HepG2 (cell line): ENCODE measurements around the gene TFDP1. TPM values are rescaled to one million over a fixed set of nuclear protein-coding genes. Genes with fewer than 3 reads are reported as not detected.

ENCODE experiments used
- ATAC-seq: fragments of 200-7000 bp; cut with Tn5 transposase; 3 replicates; pipeline ENCODE4 v1.9.1; 2020; ENCODE audit warnings: mild to moderate bottlenecking, moderate library complexity
- BruUV-seq: library from RNA; stranded (reverse); fragments of 400-500 nt; replicated peaks from 2 replicates; lab custom pipeline; 2021; lab: Mats Ljungman, UMichigan
- CTCF ChIA-PET: fragments of 300-600 bp; formaldehyde crosslinking; extraction: SDS; loops from one replicate; lab custom pipeline; 2021; ENCODE audit warnings: low total read pairs, inconsistent platforms, low intra/inter-chr PET ratio; lab: Yijun Ruan, JAX
- POLR2A ChIA-PET: fragments of 350-600 bp; sonication (Branson Sonifier 250); formaldehyde crosslinking; loops from one replicate; lab custom pipeline; 2020; ENCODE audit warnings: antibody characterized with exemption, inconsistent platforms; lab: Yijun Ruan, JAX
- DNase-seq: peaks from one replicate; pipeline ENCODE4 v3.0.0-alpha.2; 2015; ENCODE audit warnings: low spot score
- FAIRE-seq: peaks from 3 replicates; lab custom pipeline; 2011; peaks lifted over from hg19 to GRCh38; lab: Jason Lieb, UNC
- H2AFZ ChIP-seq: one replicate; pipeline ENCODE4 v1.6.1; 2011; ENCODE audit warnings: low read length, inconsistent platforms
- H3K27ac ChIP-seq: fragments of 300-600 bp; 3 replicates; pipeline ENCODE4 v1.8.0; 2011; ENCODE audit warnings: mixed run types, mild to moderate bottlenecking, mixed read lengths, low read length, inconsistent platforms; ENCODE audit not compliant: insufficient read depth; ENCODE audit errors: extremely low read length
- H3K27me3 ChIP-seq, 2 experiments: fragments of 200-600 bp in 1 of 2; 2 replicates in 1 of 2; 3 replicates in 1 of 2; pipeline versions ENCODE4 v1.6.0 to v1.8.0; 2011; ENCODE audit warnings: low read length in 2 of 2, mild to moderate bottlenecking in 2 of 2, moderate library complexity in 2 of 2, inconsistent platforms in 1 of 2; ENCODE audit not compliant: insufficient read depth in 2 of 2, control insufficient read depth in 1 of 2
- H3K36me3 ChIP-seq, 2 experiments: fragments of 200-600 bp in 1 of 2; replicated peaks in 1 of 2; 2 replicates in 1 of 2; 3 replicates in 1 of 2; pipeline versions ENCODE4 v1.5.1 to v1.8.0; 2011; ENCODE audit warnings: low read length in 2 of 2, inconsistent platforms in 1 of 2; ENCODE audit not compliant: insufficient read depth in 2 of 2, control insufficient read depth in 1 of 2
- H3K4me1 ChIP-seq: 2 replicates; pipeline ENCODE4 v1.5.1; 2012; ENCODE audit warnings: low read length, inconsistent platforms; ENCODE audit not compliant: insufficient read depth
- H3K4me2 ChIP-seq: 2 replicates; pipeline ENCODE4 v1.6.0; 2011; ENCODE audit warnings: low read depth, low read length, inconsistent platforms
- H3K4me3 ChIP-seq, 3 experiments: fragments of 200-600 bp in 1 of 3; sonication (generic), shearing (Covaris generic) in 1 of 3; replicated peaks in 1 of 3; 2 replicates each; pipeline ENCODE4 v1.5.1; 2011 to 2016; ENCODE audit warnings: low read length in 3 of 3, inconsistent platforms in 2 of 3, low read depth in 2 of 3, mild to moderate bottlenecking in 2 of 3, control low read depth in 1 of 3, mixed read lengths in 1 of 3; ENCODE audit not compliant: insufficient read depth in 1 of 3
- H3K79me2 ChIP-seq: one replicate; pipeline ENCODE4 v1.6.1; 2011; ENCODE audit warnings: low read length, inconsistent platforms; ENCODE audit not compliant: insufficient read depth
- H3K9ac ChIP-seq: 2 replicates; pipeline ENCODE4 v1.6.0; 2011; ENCODE audit warnings: mild to moderate bottlenecking, low read depth, low read length, inconsistent platforms; ENCODE audit not compliant: insufficient read depth
- H3K9me3 ChIP-seq: 2 replicates; pipeline ENCODE4 v1.5.1; 2012; ENCODE audit warnings: mild to moderate bottlenecking, low read length
- H4K20me1 ChIP-seq: 2 replicates; pipeline ENCODE4 v1.6.0; 2011; ENCODE audit warnings: inconsistent platforms, mild to moderate bottlenecking, low read length, moderate library complexity; ENCODE audit not compliant: insufficient read depth
- GPBP1L1 ChIP-seq: sonication (generic); formaldehyde crosslinking; IDR thresholded peaks from 2 replicates; pipeline ENCODE4 v1.5.0; 2020; ENCODE audit warnings: mild to moderate bottlenecking, missing genetic modification reagents
- MTERF4 ChIP-seq: sonication (generic); formaldehyde crosslinking; IDR thresholded peaks from 2 replicates; pipeline ENCODE4 v1.8.0; 2023; ENCODE audit warnings: mild to moderate bottlenecking, missing genetic modification reagents
- NFE2L1 ChIP-seq: sonication (generic); formaldehyde crosslinking; IDR thresholded peaks from 2 replicates; pipeline ENCODE4 v1.4.0; 2020; ENCODE audit warnings: missing genetic modification reagents, mild to moderate bottlenecking, borderline replicate concordance
- RARG ChIP-seq: sonication (generic); formaldehyde crosslinking; IDR thresholded peaks from 2 replicates; pipeline ENCODE4 v1.4.0; 2020; ENCODE audit warnings: low read depth, mild to moderate bottlenecking, missing genetic modification reagents
- SIX4 ChIP-seq: sonication (generic); formaldehyde crosslinking; IDR thresholded peaks from 2 replicates; pipeline ENCODE4 v1.4.0; 2020; ENCODE audit warnings: missing genetic modification reagents
- ZNF281 ChIP-seq: sonication (generic); formaldehyde crosslinking; IDR thresholded peaks from 2 replicates; pipeline ENCODE4 v1.4.0; 2020; ENCODE audit warnings: missing genetic modification reagents, borderline replicate concordance
- ZNF503 ChIP-seq: sonication (generic); formaldehyde crosslinking; IDR thresholded peaks from 2 replicates; pipeline ENCODE4 v1.4.0; 2020; ENCODE audit warnings: missing genetic modification reagents
- WGBS: methylation state at CpG from one replicate; pipeline ENCODE4 v1.1.6; 2017; ENCODE audit warnings: low lambda C conversion rate; 5-methylcytosine and 5-hydroxymethylcytosine counted together
- in situ Hi-C: cut with HindIII; loops from 2 replicates; pipeline ENCODE4 v1.10.0; 2017; ENCODE audit warnings: low pct_unique_long_range_greater_than_20kb; ENCODE audit not compliant: extremely low pct_ligation_motif_present
- intact Hi-C: fragments of 100-400 bp; cut with micrococcal nuclease; formaldehyde crosslinking; loops from one replicate; pipeline ENCODE4 v1.10.0; 2022; ENCODE audit not compliant: unreplicated experiment
- polyA plus RNA-seq, 8 experiments: library from polyadenylated mRNA; depleted of rRNA in 3 of 8; stranded (reverse) in 7 of 8; unstranded in 1 of 8; fragments of >200 nt; fragmentation: Illumina TruSeq in 4 of 8; extraction: Trizol in 4 of 8; gene quantifications; 2 replicates each; pipeline versions ENCODE4 v1.2.1 to v1.2.3, GENCODE V29; 2011 to 2016; ENCODE audit warnings: low read depth in 4 of 8, missing spikeins in 1 of 8, mixed read lengths in 1 of 8; ENCODE audit not compliant: insufficient read depth in 1 of 8
- total RNA-seq, 5 experiments: library from RNA; depleted of rRNA; stranded (reverse); fragments of >200 nt; fragmentation: Illumina TruSeq; extraction: Trizol; gene quantifications; 2 replicates each; pipeline ENCODE4 v1.2.3, GENCODE V29; 2016; ENCODE audit warnings: low read depth in 1 of 5

Gene TFDP1
- total and polyA plus RNA-seq, 2 of the 13 experiments (the other 11 are each of a cell fraction or from before 2014, with no cell fraction given): 38.0 to 84.2 TPM

- FAIRE-seq (no peak), DNase-seq (no peak), ATAC-seq (no peak)
- ChIA-PET POLR2A (no interaction called here), CTCF (no interaction called here)
- in situ Hi-C loops: no loop called here
- TF ChIP-seq ZNF281 (no peak), NFE2L1 (CRISPR knock-in tag) (no peak)
- intact Hi-C loops: no loop called here
- H3K4me2 ChIP-seq: no peak overlapping the region
- no peak overlapping the region for H3K4me3 ChIP-seq
- no peak overlapping the region for H2AFZ ChIP-seq
- no peak overlapping the region for H3K27ac ChIP-seq
- H3K27me3 ChIP-seq: no peaks in the 10 kb centered on the region
- WGBS: 90% methylated on average over 16 of the region's 16 CpGs
- BruUV-seq: no TSS peak
- H4K20me1 ChIP-seq: no peaks in the 10 kb centered on the region
- no peaks in the 10 kb centered on the region for H3K4me1 ChIP-seq
- H3K9ac ChIP-seq: no peak overlapping the region
- no peaks in the 10 kb centered on the region for H3K79me2 ChIP-seq
- H3K9me3 ChIP-seq: no peaks in the 10 kb centered on the region
- H3K36me3 ChIP-seq: no peaks in the 10 kb centered on the region
Observed at GRCh38 chr13:113650731-113651148, 66.2 kb downstream of the TFDP1 start.

- FAIRE-seq (no peak), ATAC-seq (no peak), DNase-seq (no peak)
- no peak overlapping the region for H3K4me2 ChIP-seq
- no peaks in the 10 kb centered on the region for H4K20me1 ChIP-seq
- no peaks in the 10 kb centered on the region for H3K36me3 ChIP-seq
- no peak overlapping the region for H3K4me3 ChIP-seq
- ChIA-PET POLR2A (no interaction called here), CTCF (no interaction called here)
- H3K79me2 ChIP-seq: no peaks in the 10 kb centered on the region
- no peaks in the 10 kb centered on the region for H3K27me3 ChIP-seq
- no peaks in the 10 kb centered on the region for H3K9me3 ChIP-seq
- BruUV-seq: no TSS peak
- H3K4me1 ChIP-seq: no peaks in the 10 kb centered on the region
- TF ChIP-seq MTERF4 (CRISPR knock-in tag) (no peak), GPBP1L1 (no peak), ZNF503 (CRISPR knock-in tag) (no peak), SIX4 (CRISPR knock-in tag) (no peak), RARG (CRISPR knock-in tag) (no peak)
- no peak overlapping the region for H3K9ac ChIP-seq
- no peak overlapping the region for H3K27ac ChIP-seq
- in situ Hi-C loops (no loop called here), intact Hi-C loops (no loop called here)
- no peak overlapping the region for H2AFZ ChIP-seq
- WGBS: 87% methylated on average over 22 of the region's 37 CpGs
Observed at GRCh38 chr13:113651511-113652403, 67.2 kb downstream of the TFDP1 start.
